ENCODE measurements around the gene ZBTB38. TPM values are rescaled to one million over a fixed set of nuclear protein-coding genes. Genes with fewer than 3 reads are reported as not detected.

Gene ZBTB38
- total RNA-seq, 1 donor from 2014 or later: 21.0 TPM

Other genes starting within 250 kb of the ZBTB38 start
- gene PXYLP1, start 136.7 kb upstream of the ZBTB38 start, total RNA-seq: 11.6 and 12.1 TPM in 2 replicates
- 37.7 and 39.2 TPM in 2 replicates for gene RASA2, start 118.5 kb downstream of the ZBTB38 start, total RNA-seq

All from activated T-helper 1 cell treated with anti-CD3 and anti-CD28 coated beads, Interleukin-12 subunit alpha, Interleukin-12 subunit beta, Interleukin-2, Interleukin-4 antibody, amounts not matched to agents 30 ng/mL and 10 ng/mL and 1 ng/mL, durations not matched to agents 14 hours and 24 hours and 36 hours (primary cell).